CD4-positive, alpha-beta T cell treated with Interferon alpha-2 for 1 hour (primary cell): Measurements from ENCODE around the gene GALK1.
"Not testable (repeated sequence)": the region's sequence is repeated elsewhere in the genome, so short reads cannot be mapped to it uniquely, and the experiment has no call there.

Experiments
- DNase-seq, 2 donors: peaks; one replicate each; pipeline ENCODE4 v3.0.0-alpha.2; 2020 to 2022

The GALK1 gene

GRCh38 chr17:75763613-75764416 lies 1.2 kb downstream of the GALK1 start:
- no peak for DNase-seq

GRCh38 chr17:75763269-75763607 lies 1.8 kb downstream of the GALK1 start:
- no peak for DNase-seq

- DNase-seq: no peak
Measured at GRCh38 chr17:75762513-75763268, 2.3 kb downstream of the GALK1 start.

GRCh38 chr17:75759978-75760640 lies 4.9 kb downstream of the GALK1 start:
- not testable (repeated sequence) for DNase-seq

- DNase-seq: no peak
Measured at GRCh38 chr17:75759457-75759856, 5.5 kb downstream of the GALK1 start.

- DNase-seq: no peak
Measured at GRCh38 chr17:75758131-75758905, 6.7 kb downstream of the GALK1 start.

- no peak for DNase-seq
Measured at GRCh38 chr17:75757086-75757681, 7.8 kb downstream of the GALK1 start.

GRCh38 chr17:75756451-75757085 lies 8.4 kb downstream of the GALK1 start:
- no peak for DNase-seq

GRCh38 chr17:75755990-75756389 lies 9.0 kb downstream of the GALK1 start:
- DNase-seq: no peak

- DNase-seq: no peak
Measured at GRCh38 chr17:75755205-75755901, 9.6 kb downstream of the GALK1 start.

- no peak for DNase-seq
Measured at GRCh38 chr17:75754378-75755204, 10.4 kb downstream of the GALK1 start.

- peak; percentile 72 to 78 for DNase-seq
Measured at GRCh38 chr17:75753514-75754377, 11.2 kb downstream of the GALK1 start.

GRCh38 chr17:75752802-75753513 lies 12.0 kb downstream of the GALK1 start:
- no peak for DNase-seq

- DNase-seq: no peak
Measured at GRCh38 chr17:75752405-75752709, 12.6 kb downstream of the GALK1 start.

- DNase-seq: no peak
Measured at GRCh38 chr17:75751676-75752404, 13.2 kb downstream of the GALK1 start.

GRCh38 chr17:75750661-75751423 lies 14.2 kb downstream of the GALK1 start:
- DNase-seq: no peak
